22Rv1 (cell line): ENCODE results near the gene MEGF11.

Experiments used
- CTCF ChIP-seq: fragments of 450-650 bp; IDR thresholded peaks from 2 replicates; pipeline ENCODE4 v1.5.1; 2017; ENCODE audit warnings: mild to moderate bottlenecking
- ZFX ChIP-seq: fragments of 450-650 bp; IDR thresholded peaks from 2 replicates; pipeline ENCODE4 v1.6.1; 2017; ENCODE audit warnings: antibody characterized with exemption, borderline replicate concordance

GRCh38 chr15:65916041-65916663 is 337.4 kb downstream of the MEGF11 start:
- TF ChIP-seq CTCF: no peak
- TF ChIP-seq ZFX: no peak
